DMS153 treated with DMSO at 0.1 percent for 48 hours (cell line): ENCODE data around the gene ZBTB33.

ENCODE experiments used
- DNase-seq: peaks from one replicate; lab custom pipeline; 2025; ENCODE audit not compliant: unreplicated experiment; lab: John Stamatoyannopoulos, UW

The ZBTB33 gene, protein sequence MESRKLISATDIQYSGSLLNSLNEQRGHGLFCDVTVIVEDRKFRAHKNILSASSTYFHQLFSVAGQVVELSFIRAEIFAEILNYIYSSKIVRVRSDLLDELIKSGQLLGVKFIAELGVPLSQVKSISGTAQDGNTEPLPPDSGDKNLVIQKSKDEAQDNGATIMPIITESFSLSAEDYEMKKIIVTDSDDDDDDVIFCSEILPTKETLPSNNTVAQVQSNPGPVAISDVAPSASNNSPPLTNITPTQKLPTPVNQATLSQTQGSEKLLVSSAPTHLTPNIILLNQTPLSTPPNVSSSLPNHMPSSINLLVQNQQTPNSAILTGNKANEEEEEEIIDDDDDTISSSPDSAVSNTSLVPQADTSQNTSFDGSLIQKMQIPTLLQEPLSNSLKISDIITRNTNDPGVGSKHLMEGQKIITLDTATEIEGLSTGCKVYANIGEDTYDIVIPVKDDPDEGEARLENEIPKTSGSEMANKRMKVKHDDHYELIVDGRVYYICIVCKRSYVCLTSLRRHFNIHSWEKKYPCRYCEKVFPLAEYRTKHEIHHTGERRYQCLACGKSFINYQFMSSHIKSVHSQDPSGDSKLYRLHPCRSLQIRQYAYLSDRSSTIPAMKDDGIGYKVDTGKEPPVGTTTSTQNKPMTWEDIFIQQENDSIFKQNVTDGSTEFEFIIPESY

DNA sequence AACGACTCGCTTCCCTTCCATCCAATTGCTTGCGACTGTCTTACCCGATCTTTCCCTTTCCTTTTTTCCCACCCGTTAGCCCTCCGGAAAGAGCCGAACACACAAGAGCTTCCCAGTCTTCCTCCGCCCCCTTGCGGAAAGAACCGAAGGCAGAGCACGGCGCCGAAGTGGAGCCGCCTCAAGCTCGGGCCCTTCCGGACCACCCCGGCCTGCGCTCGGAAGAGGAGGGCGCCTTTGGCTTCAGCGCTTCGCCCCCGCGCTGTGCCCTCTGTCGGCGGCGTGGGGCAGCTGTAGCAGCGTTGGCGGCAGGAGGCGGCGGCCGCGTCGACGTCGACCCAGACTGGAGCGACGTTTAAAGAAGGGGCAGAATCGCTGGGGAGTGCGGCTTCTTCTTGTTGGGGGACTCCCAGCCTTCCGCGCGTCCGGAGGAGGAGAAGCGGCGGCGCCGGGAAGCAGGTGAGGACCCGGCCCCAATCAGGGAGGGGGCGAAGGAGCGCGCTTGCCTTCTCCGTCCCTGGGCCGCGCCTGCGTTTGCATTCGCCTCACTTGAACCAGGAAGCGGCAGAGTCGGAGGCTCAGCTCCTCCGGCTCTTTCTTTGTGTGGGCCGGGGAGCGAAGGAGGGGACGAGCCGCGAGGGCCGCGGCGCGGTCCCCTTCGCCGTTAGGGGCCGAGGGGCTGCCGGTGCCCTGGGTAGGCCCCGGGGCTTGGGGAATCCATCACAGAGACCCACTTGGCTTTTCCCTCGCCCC is at the start of gene ZBTB33:
Gene ZBTB33, plus strand, starts transcription at position 291 of the 750 bp plus-strand sequence. CDS start 2,604 bp downstream, outside the sequence.
- DNase-seq, result peak; percentile 90

DNA sequence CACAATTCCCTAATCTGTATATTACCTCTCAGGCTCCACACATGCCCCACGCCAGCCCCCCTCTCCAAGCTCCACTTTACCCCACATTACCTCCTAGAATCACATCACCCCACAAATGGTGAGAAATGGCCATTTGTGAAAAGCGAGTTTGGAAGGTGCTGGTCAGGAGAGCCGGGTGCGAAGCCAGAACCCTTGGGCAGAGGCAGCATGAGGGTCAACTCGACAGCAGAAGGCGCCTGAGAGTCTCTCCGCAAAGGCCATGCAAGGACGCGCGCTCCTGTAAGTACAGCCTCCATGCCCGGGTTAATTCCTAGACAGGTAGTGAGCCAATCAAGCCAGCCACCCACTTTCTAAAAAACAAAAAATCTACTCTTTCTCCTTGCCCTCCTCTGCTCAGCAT is 49.8 kb upstream of the ZBTB33 start:
- no peak for DNase-seq

DNA sequence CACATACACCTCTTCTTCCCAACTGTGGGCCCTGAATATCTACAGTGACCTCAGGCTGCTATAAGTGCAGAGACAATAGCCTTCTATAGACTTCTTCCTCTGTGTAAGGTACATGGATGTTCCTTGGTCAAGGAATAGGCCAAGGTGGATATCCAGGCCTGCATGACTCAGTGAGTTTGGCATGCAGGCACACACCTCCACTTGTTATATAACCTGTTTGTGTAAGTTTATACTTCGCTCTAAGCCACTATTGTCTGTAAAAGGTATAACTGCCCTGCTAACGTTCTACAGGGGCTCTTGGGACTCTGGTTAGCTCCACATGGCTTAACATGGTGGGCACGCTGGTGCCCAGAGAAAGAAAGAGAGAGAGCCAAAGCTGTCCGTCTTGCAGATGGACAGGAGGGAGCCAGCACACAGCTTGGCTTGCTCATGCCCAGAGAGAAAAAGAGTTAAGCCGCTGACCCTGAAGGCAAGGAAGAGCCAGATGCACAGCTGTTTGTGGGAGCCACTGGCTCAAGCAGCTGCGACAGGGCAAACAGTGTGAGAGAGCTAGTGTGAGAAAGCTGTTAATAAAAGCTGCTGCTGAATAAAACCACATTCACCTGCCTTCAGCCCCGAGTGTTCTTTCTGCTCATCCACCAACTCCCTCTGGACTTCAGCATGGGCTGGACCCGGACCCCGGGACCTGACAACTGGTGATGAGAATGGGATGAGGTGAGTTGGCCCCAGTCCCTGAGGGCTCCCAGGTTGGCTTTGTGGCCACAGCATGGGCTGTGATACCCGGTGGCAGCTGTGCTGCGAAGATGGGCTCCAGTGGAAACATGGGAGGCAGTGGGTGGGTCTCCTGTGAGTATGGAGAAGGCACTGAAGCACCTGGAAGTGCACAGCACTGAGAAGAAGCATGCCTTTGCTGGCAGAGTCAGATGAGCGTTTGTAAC is 44.5 kb upstream of the ZBTB33 start:
- no peak for DNase-seq

DNA sequence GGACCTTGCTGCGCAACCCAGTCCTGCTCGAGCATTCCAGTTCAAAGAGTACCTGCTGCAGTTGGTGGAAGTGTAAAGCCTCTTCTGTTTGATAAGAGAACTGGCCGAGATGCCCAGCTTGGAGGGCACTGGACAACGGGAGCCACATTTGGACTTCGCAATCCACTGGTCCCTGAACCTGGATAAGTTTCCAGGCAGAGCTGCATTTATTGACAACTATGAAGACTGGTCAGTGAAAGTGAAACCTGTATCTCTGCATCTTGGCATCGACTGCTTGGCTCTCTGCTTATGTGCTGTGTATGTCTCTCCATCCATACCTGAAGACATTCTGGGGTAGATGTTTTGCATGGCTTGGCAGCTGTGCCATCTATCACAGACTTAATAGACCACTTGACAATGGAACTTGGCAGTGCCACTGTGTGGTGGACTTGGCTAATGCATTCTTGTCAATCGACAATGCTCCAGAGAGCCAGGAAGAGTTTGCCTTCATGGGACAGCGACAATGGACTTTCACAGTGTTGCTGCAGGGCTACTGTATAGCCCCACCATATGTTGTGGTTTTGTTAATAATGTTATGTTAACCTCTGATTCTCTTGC is 43.5 kb upstream of the ZBTB33 start:
- no peak for DNase-seq

DNA sequence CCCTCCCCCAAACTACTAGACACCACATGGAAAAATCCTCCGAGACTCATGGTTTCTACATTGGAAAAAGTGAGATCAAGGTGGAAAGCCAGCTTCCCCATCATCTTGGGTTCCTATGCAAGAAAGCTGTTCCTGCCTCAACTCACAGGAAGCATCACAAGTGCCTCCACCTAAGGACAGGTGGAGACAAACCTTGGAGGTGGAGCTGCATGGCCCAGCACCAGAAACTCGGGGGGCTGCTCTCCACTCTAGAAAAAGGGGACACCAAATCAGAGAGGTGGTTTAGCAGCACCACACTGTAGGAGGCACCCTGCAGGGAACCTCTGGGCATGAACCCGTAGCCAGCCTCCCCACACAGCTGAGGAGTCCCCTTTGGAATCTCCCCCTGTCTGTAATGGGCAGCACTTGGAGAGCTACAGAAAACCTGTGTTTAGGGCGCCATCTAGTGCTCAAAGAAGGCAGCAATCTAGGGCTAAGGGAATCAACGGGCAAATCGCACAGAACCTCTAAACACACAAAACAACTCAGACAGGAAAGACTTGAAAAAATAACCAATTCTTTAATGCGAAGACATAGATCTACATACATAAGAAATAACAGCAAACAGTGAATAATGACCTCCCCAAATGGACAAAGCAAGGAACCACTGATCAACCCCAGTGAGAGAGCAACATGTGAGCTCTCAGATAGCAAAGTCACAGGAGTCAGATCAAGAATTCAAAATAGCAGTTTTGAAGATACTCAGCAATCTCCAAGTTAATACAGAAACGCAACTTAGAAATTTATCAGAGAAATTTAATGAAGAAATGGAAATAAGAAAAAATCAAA is 37.0 kb upstream of the ZBTB33 start:
- DNase-seq, result peak; percentile 53

DNA sequence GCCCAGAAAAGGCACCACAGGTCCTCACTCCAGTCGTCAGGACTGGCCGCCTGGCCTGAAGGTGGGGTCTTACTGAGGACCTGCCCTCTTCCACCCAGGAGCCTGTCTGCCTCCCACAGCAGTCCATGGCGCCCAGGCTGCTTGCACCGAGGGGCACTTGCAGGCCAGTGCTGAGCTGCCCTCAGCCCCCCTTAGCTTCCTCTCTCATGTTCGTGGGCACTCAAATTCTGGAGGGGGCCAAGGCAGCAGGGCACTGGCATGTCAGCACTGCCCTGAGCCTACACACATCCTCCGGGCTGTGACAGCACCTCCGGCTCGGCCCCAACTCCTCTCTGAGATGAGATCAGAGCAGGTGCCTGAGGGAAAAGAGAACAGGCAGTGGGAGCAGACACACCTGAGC is 27.2 kb upstream of the ZBTB33 start:
- DNase-seq, result no peak

DNA sequence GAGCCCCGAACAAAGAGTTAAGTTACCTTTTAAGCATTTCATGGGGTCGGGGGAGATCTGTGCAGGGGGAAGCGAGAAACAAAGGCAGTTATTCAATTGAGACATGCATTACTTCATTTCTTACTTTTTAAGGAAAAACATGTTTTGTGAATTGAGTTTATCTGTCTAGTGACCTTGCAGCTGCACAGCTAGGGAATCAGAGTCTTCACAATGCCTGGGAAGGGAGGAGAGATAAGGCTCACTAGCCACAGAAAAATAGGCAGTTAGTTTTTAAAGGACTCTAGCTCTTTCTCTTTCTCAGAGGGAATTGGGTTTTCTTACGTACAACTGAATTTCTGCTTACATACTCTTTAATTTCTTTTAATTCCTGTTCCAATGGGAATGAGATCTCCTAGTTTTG is 26.2 kb upstream of the ZBTB33 start:
- no peak for DNase-seq

DNA sequence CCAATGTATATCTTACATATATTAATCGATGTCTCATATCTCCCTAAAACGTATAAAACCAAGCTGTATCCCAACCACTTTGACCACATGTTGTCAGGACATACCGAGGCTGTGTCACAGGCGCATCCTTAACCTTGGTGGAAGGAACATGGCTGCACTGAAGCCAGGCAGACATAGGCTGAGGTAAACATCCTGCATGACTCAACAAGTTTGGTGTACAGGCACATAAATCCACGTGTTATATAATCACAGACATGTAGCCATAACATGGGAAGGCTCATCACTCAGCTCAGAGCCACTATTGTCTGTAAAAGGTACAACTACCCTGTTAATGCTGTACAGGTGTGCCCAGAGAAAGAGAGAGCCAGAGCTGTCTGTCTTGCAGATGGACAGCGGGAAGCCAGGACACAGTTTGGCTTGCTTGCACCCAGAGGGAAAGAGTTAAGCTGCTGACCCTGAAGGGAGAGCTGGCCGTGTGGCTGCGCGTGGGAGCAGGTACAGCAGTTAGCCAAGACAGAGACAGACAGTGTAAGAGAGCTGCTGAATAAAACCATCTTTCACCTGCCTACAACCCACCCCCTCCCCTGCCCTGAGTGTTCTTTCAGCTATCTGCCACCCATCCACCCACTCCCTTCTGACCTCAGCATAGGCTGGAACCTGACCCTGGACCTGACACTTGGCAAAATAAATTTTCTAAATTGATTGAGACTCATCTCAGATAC is 22.3 kb upstream of the ZBTB33 start:
- no peak for DNase-seq

DNA sequence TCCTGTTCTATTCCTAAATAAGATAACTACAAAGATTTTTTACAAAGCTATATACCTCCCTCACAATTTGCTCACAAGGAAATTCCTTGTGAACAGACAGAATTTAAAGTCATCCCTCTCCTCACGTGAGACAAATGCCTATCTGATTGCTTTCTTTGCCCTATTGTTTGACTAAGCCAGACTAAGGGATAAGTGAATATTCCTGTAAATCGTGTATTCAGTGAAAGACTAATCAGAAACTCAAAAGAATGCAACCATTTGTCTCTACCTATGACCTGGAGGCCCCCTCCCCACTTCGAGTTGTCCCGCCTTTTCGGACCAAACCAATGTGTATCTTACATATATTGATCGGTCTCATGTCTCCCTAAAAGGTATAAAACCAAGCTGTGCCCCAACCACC is 15.3 kb upstream of the ZBTB33 start:
- DNase-seq, result no peak

DNA sequence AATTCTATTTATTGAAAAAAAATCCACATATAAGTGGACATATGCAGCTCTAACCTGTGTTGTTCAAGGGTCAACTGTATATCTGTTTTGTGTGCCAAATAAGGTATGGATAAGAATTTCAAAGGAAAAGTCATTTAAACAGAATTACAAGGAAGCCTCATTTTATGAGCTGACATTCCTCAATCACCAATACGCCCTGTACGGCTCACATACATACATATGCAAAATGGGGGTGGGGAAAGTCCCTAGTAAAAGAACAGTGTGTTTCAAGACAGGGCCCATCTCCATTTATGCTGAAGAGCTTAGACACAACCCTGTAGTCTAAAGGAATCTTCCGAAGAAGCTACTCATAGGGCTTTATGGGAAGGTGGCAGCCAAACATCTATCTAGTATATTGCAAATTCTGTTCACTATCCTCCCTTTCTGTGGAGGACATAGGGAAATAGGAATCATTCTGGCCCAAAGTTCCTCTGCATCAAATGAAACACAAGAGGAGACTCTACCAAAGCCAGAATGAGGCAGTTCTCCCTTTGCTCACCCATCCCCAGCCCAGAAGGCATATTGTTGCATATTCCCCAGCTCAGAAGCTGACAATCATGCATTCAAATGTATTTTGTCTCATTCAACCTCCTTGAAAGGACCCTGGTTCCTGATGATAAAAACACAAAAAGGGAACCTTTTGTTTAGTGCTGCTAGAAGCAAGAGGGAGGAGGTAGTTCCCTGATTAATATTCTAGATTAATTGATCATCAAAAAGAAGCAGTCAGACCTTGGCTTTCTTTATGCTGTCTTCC is 13.7 kb upstream of the ZBTB33 start:
- DNase-seq, result no peak

DNA sequence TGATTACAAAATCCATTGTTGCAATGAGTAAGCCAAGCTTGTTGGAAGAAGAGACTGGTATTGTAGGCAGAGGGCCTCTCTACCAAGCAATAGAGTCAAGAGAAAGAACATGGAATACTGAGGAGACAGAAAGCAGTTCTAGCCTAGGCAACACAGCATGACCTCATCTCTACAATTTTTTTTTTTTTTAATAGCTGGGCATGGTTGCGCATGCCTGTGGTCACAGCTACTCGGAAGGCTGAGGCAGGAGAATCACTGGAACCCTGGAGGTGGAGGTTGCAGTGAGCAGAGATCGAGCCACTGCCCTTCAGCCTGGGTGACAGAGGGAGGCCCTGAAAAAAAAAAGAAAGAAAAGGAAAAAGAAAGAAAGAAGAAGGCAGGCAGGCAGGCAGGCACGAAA is 11.7 kb upstream of the ZBTB33 start:
- DNase-seq, result no peak

DNA sequence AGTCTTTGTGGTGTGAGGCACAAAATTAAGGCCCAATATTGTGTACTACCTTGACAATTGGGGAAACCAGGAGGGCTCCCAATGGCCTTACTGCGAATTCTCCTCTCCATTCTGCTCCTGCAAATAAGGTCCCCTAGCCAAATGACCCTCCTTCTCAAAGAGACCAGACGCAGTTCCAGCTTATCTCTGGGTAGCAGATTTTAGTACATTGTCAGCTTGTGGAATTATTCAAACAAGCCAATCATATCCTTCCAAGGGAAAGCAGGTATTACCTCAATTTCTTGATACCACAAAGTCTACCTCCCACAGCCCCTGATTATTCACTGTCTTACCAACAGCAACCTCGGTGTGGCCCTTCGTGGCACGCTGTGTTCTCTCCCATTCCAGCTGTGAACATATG is 7.8 kb upstream of the ZBTB33 start:
- no peak for DNase-seq

DNA sequence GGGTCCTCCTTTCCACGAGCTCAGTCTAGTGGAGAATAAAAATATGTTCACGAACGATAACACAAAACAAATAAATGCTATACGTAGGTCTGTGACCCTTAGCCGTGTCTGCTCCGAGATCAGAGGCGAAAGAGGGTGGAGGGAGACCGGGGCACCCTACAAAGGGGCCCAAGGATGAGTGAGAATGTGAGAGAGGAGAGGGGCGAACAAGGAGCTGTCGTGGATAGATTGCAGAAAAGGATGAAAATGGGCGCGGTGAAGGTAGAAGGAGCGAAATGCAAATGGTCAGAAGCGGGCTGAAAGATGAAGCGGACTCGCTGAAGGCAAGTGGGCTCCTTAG is 6.2 kb upstream of the ZBTB33 start:
- DNase-seq, result no peak

DNA sequence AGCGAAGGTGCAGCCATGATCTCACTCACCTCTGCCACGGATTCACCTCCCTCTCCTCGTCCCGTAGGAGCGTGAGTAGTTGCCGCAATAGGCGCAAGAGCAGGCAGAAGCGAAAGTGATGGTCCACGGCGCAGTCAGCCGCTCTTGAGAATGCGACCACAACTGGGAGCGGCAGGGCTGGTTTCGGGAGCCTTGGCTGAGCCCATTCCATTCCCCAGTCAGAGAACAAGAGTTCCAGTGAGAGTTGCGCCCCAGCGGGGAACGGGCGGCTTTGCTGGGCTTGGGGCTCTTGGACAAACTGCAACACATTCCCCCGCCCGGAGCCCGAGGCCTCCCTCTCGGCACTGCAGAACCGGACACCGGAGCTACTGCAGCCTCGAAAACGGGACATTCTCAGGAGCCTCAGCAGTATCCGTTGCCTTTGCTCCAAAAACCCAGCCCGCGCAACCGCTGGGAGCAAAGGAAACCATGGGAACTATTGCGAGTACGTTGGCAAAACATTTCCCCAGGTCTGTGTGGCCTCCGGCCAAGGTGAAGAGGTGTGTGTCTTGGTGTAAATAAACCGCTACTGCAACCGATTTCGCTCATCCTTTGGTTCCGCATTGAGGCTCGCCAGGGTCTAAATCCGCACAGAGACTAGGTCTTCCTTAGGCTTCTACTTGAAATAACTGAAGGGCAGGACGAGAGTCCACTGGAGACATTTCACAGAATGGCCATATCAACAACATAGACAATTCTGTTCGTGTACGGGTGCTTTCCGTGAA is 5.7 kb upstream of the ZBTB33 start:
- DNase-seq, result peak; percentile 67

DNA sequence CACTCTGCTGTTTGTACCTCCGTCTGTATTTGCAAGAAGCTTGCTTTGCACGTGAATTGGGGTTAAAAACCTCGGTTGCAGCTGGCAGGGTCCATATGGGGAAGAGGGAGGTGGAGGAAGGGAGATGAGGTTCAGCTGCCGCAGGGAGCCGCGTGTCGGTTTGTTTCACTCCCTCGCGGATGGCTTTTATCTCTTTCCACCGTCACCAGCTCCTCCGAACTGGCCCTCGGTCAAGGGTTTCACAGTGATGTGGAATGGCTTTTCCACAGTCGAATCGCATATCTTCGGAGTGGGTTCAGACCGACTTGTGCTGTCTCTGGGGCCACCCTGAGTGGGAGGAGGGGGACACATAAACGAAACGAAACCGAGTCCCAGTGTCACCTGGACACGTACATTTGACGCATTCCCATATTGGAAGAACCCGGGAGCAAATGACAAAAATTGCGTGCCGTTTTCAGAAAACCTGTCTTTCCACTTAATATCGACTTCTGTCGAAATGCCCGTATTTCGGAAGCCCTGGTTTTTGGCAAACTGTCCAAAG is 929 bp downstream of the ZBTB33 start:
- peak; percentile 13 for DNase-seq

DNA sequence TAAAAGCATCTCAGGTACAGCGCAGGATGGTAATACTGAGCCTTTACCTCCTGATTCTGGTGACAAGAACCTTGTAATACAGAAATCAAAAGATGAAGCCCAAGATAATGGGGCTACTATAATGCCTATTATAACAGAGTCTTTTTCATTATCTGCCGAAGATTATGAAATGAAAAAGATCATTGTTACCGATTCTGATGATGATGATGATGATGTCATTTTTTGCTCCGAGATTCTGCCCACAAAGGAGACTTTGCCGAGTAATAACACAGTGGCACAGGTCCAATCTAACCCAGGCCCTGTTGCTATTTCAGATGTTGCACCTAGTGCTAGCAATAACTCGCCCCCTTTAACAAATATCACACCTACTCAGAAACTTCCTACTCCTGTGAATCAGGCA is 3.2 kb downstream of the ZBTB33 start:
- DNase-seq, result no peak

DNA sequence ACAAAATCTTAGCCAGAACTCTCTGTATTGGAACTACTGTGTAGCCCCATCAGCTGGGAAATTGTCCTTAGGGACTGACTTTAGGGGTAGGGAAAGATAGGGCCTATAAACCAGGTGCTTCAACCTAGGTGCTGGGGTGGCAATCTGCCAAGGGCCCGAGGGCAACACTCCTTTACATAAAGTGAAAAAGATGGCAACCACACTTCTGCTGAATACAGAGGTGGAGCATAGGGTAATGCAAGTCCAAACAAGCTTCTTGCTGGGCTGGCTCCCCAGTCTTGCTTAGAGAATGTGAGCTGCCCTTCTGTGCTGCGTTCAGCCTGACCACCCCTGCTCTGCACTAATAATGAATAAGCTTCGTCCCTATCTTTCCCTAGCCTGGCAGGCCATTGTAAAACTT is 9.8 kb downstream of the ZBTB33 start:
- peak; percentile 69 for DNase-seq
